ENCODE measurements around the gene RASD1.

RASD1 gene

DNA sequence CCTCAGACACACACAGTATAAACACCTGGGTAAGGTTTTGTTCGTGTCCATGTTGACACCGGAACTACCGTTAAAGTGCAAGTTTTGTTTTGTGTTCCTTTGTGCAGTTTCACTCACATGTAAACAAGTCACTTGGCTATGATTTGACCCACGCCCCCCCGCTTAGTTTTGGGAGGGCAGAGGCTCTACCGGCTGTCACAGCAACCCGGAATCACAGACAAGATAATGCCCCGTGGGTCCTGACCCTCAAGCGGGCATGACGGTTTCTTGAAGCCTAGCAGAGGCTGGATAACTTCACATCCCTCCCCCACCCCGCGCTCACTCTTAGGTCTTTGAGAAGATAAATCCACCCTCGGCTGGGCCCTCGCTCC, 1.7 kb downstream of the RASD1 start:
- H2AK5ac ChIP-seq (ENCODE audit: low read depth, low read length) = no peak overlapping the region
- no peak overlapping the region for H2BK15ac ChIP-seq (ENCODE audit: low read length)
- peaks cover 15 to 33% of the 10 kb centered on the region in 2 donors for H3K36me3 ChIP-seq (replicated peaks in 1 of 2; ENCODE audit: control insufficient read depth in 2 of 2, insufficient read depth in 2 of 2, low read length in 2 of 2)
- H2AFZ ChIP-seq (ENCODE audit: low read length) = no peak overlapping the region
- H2BK5ac ChIP-seq (ENCODE audit: low read length) = no peak overlapping the region
- H3K27ac ChIP-seq (replicated peaks; ENCODE audit: low read length) = no peak overlapping the region
- H3K23ac ChIP-seq (ENCODE audit: low read depth, low read length, poor library complexity) = no peak overlapping the region
- no peaks in the 10 kb centered on the region for H3K79me1 ChIP-seq (ENCODE audit: low read depth, low read length)
- H3K14ac ChIP-seq (ENCODE audit: low read length) = no peak overlapping the region
- H3K27me3 ChIP-seq (ENCODE audit: control insufficient read depth in 3 of 3, insufficient read depth in 3 of 3, low read depth in 1 of 3, low read length in 3 of 3) = peaks cover 0 to 18% (median 7%) of the 10 kb centered on the region in 3 experiments
- no peak overlapping the region for H2BK120ac ChIP-seq (ENCODE audit: low read depth, low read length)
- no CpG with 5 or more reads among the region's 14 CpGs for WGBS, 2 donors (ENCODE audit: extremely low coverage in 2 of 2, insufficient read length in 2 of 2, insufficient replicate concordance in 1 of 2)
- peak overlapping the region; percentile 45 for H3K9ac ChIP-seq (ENCODE audit: low read depth, low read length, poor library complexity)
- peak overlapping the region in 1 of 2 donors; percentile 27 for H3K4me3 ChIP-seq (ENCODE audit: low read length in 2 of 2)
- H3K9me3 ChIP-seq (replicated peaks in 1 of 2; ENCODE audit: control insufficient read depth in 2 of 2, insufficient read depth in 1 of 2, low read depth in 1 of 2, low read length in 2 of 2) = peaks cover 2 to 7% of the 10 kb centered on the region in 2 donors
- peaks cover 2 to 26% of the 10 kb centered on the region in 2 donors for H3K4me1 ChIP-seq (ENCODE audit: control insufficient read depth in 2 of 2, insufficient read depth in 1 of 2, low read depth in 1 of 2, low read length in 2 of 2)
- peak overlapping the region; percentile 46 for H3K18ac ChIP-seq (ENCODE audit: low read length)
- DNase-seq (ENCODE audit: low spot score) = no peak
- peak overlapping the region; percentile 83 for H3K4me2 ChIP-seq (ENCODE audit: insufficient read depth, low read length, poor library complexity, severe bottlenecking)
- H4K8ac ChIP-seq (ENCODE audit: low read depth, low read length) = no peak overlapping the region
- H3K4ac ChIP-seq (ENCODE audit: low read length) = no peak overlapping the region
- H2BK12ac ChIP-seq (ENCODE audit: low read length) = no peak overlapping the region
- no peak overlapping the region for H4K91ac ChIP-seq (ENCODE audit: low read depth, low read length, poor library complexity)

DNA sequence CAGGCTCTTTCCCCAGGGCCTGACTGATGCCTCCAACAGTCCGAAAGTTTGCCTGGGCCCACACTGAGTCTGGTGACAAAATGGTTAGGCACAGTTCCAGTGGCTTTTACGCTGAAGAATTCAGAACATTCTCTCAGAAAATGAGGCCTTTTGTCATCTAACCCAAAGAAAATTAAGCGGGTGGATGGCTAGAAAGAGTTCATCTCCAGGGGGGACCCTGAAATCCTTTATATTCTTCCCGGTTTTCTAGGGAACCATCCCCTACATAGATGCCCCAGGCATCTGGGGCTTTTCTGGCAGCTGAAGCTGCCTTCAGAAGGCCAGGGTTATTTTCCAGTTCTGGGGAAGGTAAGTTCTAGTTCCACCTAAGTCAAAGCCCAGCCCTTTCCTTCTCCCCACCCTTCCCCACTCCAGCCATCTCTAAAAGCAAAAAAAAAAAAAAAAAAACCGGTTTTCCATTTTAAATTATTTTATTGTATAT, 2.2 kb downstream of the RASD1 start:
- Histone ChIP-seq H2BK12ac (ENCODE audit: low read length) (no peak overlapping the region), H3K4me3 (ENCODE audit: low read length in 2 of 2) (no peak overlapping the region), H2AFZ (ENCODE audit: low read length) (no peak overlapping the region), H3K9me3 (replicated peaks in 1 of 2; ENCODE audit: control insufficient read depth in 2 of 2, insufficient read depth in 1 of 2, low read depth in 1 of 2, low read length in 2 of 2) (peaks cover 2 to 7% of the 10 kb centered on the region in 2 donors), H3K79me1 (ENCODE audit: low read depth, low read length) (no peaks in the 10 kb centered on the region), H2BK15ac (ENCODE audit: low read length) (no peak overlapping the region), H4K91ac (ENCODE audit: low read depth, low read length, poor library complexity) (no peak overlapping the region), H2BK120ac (ENCODE audit: low read depth, low read length) (no peak overlapping the region), H3K4me2 (ENCODE audit: insufficient read depth, low read length, poor library complexity, severe bottlenecking) (no peak overlapping the region), H2AK5ac (ENCODE audit: low read depth, low read length) (no peak overlapping the region), H3K23ac (ENCODE audit: low read depth, low read length, poor library complexity) (no peak overlapping the region), H3K4ac (ENCODE audit: low read length) (no peak overlapping the region), H3K36me3 (replicated peaks in 1 of 2; ENCODE audit: control insufficient read depth in 2 of 2, insufficient read depth in 2 of 2, low read length in 2 of 2) (peaks cover 15 to 34% of the 10 kb centered on the region in 2 donors), H3K18ac (ENCODE audit: low read length) (peak overlapping the region; percentile 24), H3K4me1 (ENCODE audit: control insufficient read depth in 2 of 2, insufficient read depth in 1 of 2, low read depth in 1 of 2, low read length in 2 of 2) (peaks cover 2 to 26% of the 10 kb centered on the region in 2 donors), H3K9ac (ENCODE audit: low read depth, low read length, poor library complexity) (peak overlapping the region; percentile 56), H3K27ac (replicated peaks; ENCODE audit: low read length) (no peak overlapping the region), H4K8ac (ENCODE audit: low read depth, low read length) (no peak overlapping the region), H3K27me3 (ENCODE audit: control insufficient read depth in 3 of 3, insufficient read depth in 3 of 3, low read depth in 1 of 3, low read length in 3 of 3) (peaks cover 0 to 18% (median 7%) of the 10 kb centered on the region in 3 experiments), H3K14ac (ENCODE audit: low read length) (no peak overlapping the region), H2BK5ac (ENCODE audit: low read length) (no peak overlapping the region)
- WGBS, 2 donors (ENCODE audit: extremely low coverage in 2 of 2, insufficient read length in 2 of 2, insufficient replicate concordance in 1 of 2) = no CpG with 5 or more reads among the region's 5 CpGs
- DNase-seq (ENCODE audit: low spot score) = no peak

DNA sequence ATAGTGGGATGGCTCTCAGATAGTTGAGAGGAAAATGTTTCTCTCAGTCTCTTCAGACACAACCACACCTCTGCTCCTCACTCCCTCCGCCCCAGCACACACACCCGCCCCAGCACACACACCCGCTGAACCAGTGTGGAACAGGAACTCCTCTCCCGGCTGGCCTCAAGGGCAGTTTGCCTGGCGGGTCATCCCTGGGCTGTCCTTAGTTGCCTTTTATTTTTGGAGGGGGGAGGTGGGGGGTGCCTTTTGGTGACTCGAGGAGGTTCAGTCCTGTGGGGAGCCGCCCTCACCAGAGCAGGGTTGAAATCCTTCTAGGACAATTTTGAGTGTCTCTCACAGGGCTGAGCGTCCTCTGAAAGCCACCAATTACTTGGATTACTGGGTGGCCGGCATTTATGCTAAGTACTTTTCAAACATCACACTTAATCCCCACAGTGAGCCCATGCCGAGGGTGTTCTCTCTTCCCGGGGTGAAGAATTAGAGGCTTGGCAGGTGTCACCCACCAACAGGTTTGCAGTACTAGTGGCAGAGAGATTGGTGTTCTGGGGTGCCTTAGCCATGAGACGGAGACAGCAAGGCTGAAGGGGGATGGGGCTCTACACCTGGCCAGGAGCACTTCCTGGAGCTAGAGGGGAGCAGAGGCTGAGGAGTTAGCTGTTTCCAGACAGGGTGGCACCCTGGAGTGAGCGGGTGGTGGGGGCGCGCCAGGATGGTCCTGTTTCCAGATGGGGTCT, 2.8 kb downstream of the RASD1 start:
- Histone ChIP-seq H3K4me1 (ENCODE audit: control insufficient read depth in 2 of 2, insufficient read depth in 1 of 2, low read depth in 1 of 2, low read length in 2 of 2) (peaks cover 2 to 26% of the 10 kb centered on the region in 2 donors), H2BK120ac (ENCODE audit: low read depth, low read length) (no peak overlapping the region), H3K4me2 (ENCODE audit: insufficient read depth, low read length, poor library complexity, severe bottlenecking) (no peak overlapping the region), H3K9ac (ENCODE audit: low read depth, low read length, poor library complexity) (peak overlapping the region; percentile 56), H3K27ac (replicated peaks; ENCODE audit: low read length) (no peak overlapping the region), H2BK5ac (ENCODE audit: low read length) (no peak overlapping the region), H2AK5ac (ENCODE audit: low read depth, low read length) (no peak overlapping the region), H3K23ac (ENCODE audit: low read depth, low read length, poor library complexity) (no peak overlapping the region), H3K14ac (ENCODE audit: low read length) (no peak overlapping the region), H2BK12ac (ENCODE audit: low read length) (no peak overlapping the region), H3K4ac (ENCODE audit: low read length) (no peak overlapping the region), H4K8ac (ENCODE audit: low read depth, low read length) (no peak overlapping the region), H4K91ac (ENCODE audit: low read depth, low read length, poor library complexity) (no peak overlapping the region), H3K18ac (ENCODE audit: low read length) (peak overlapping the region; percentile 24), H3K9me3 (replicated peaks in 1 of 2; ENCODE audit: control insufficient read depth in 2 of 2, insufficient read depth in 1 of 2, low read depth in 1 of 2, low read length in 2 of 2) (peaks cover 2 to 7% of the 10 kb centered on the region in 2 donors), H3K79me1 (ENCODE audit: low read depth, low read length) (no peaks in the 10 kb centered on the region), H2AFZ (ENCODE audit: low read length) (no peak overlapping the region), H3K27me3 (ENCODE audit: control insufficient read depth in 3 of 3, insufficient read depth in 3 of 3, low read depth in 1 of 3, low read length in 3 of 3) (peaks cover 0 to 18% (median 7%) of the 10 kb centered on the region in 3 experiments), H2BK15ac (ENCODE audit: low read length) (no peak overlapping the region), H3K4me3 (ENCODE audit: low read length in 2 of 2) (no peak overlapping the region), H3K36me3 (replicated peaks in 1 of 2; ENCODE audit: control insufficient read depth in 2 of 2, insufficient read depth in 2 of 2, low read length in 2 of 2) (peaks cover 17 to 38% of the 10 kb centered on the region in 2 donors)
- no peak for DNase-seq (ENCODE audit: low spot score)
- no CpG with 5 or more reads among the region's 15 CpGs for WGBS, 2 donors (ENCODE audit: extremely low coverage in 2 of 2, insufficient read length in 2 of 2, insufficient replicate concordance in 1 of 2)

DNA sequence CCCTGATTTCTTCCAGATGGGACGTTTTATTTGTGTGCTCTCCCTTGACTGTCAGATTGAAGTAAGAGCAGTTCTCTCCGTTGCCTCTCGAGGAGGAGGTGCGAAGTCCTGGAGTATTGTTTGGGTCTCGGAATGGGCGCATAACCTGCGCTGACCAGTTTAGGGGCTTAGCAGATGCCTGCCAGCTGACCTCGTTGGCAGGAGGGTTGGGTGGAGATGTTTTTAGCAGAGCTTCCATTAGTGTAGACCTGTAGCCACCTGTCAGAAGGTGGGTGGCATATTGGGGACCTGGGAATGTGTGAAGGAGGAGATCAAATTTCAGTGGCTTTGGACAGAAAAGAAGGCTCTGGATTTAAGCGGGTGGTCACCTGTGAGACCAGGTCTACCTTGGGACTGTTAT, 3.6 kb downstream of the RASD1 start:
- peaks cover 20 to 46% of the 10 kb centered on the region in 2 donors for H3K36me3 ChIP-seq (replicated peaks in 1 of 2; ENCODE audit: control insufficient read depth in 2 of 2, insufficient read depth in 2 of 2, low read length in 2 of 2)
- H3K23ac ChIP-seq (ENCODE audit: low read depth, low read length, poor library complexity) = no peak overlapping the region
- no peak overlapping the region for H4K91ac ChIP-seq (ENCODE audit: low read depth, low read length, poor library complexity)
- H2BK15ac ChIP-seq (ENCODE audit: low read length) = no peak overlapping the region
- no peak overlapping the region for H3K18ac ChIP-seq (ENCODE audit: low read length)
- no peak overlapping the region for H4K8ac ChIP-seq (ENCODE audit: low read depth, low read length)
- no peak overlapping the region for H3K4me3 ChIP-seq (ENCODE audit: low read length in 2 of 2)
- no peak overlapping the region for H3K9ac ChIP-seq (ENCODE audit: low read depth, low read length, poor library complexity)
- no peak overlapping the region for H2AK5ac ChIP-seq (ENCODE audit: low read depth, low read length)
- H3K9me3 ChIP-seq (replicated peaks in 1 of 2; ENCODE audit: control insufficient read depth in 2 of 2, insufficient read depth in 1 of 2, low read depth in 1 of 2, low read length in 2 of 2) = peaks cover 0 to 7% of the 10 kb centered on the region in 2 donors
- no peak overlapping the region for H3K4ac ChIP-seq (ENCODE audit: low read length)
- H2BK120ac ChIP-seq (ENCODE audit: low read depth, low read length) = no peak overlapping the region
- H3K27me3 ChIP-seq (ENCODE audit: control insufficient read depth in 3 of 3, insufficient read depth in 3 of 3, low read depth in 1 of 3, low read length in 3 of 3) = peaks cover 0 to 17% (median 7%) of the 10 kb centered on the region in 3 experiments
- H3K4me2 ChIP-seq (ENCODE audit: insufficient read depth, low read length, poor library complexity, severe bottlenecking) = no peak overlapping the region
- no peak overlapping the region for H2BK5ac ChIP-seq (ENCODE audit: low read length)
- no CpG with 5 or more reads among the region's 9 CpGs for WGBS, 2 donors (ENCODE audit: extremely low coverage in 2 of 2, insufficient read length in 2 of 2, insufficient replicate concordance in 1 of 2)
- no peak overlapping the region for H3K27ac ChIP-seq (replicated peaks; ENCODE audit: low read length)
- H2AFZ ChIP-seq (ENCODE audit: low read length) = no peak overlapping the region
- H3K79me1 ChIP-seq (ENCODE audit: low read depth, low read length) = no peaks in the 10 kb centered on the region
- peaks cover 2 to 26% of the 10 kb centered on the region in 2 donors for H3K4me1 ChIP-seq (ENCODE audit: control insufficient read depth in 2 of 2, insufficient read depth in 1 of 2, low read depth in 1 of 2, low read length in 2 of 2)
- H3K14ac ChIP-seq (ENCODE audit: low read length) = no peak overlapping the region
- no peak overlapping the region for H2BK12ac ChIP-seq (ENCODE audit: low read length)
- DNase-seq (ENCODE audit: low spot score) = no peak
